ENCODE data around the gene PRR12. TPM values are rescaled to one million over a fixed set of nuclear protein-coding genes. Genes with fewer than 3 reads are reported as not detected.

Gene PRR12
- total and polyA plus RNA-seq, 2 donors from 2014 or later: 4.9 to 27.4 TPM

DNA sequence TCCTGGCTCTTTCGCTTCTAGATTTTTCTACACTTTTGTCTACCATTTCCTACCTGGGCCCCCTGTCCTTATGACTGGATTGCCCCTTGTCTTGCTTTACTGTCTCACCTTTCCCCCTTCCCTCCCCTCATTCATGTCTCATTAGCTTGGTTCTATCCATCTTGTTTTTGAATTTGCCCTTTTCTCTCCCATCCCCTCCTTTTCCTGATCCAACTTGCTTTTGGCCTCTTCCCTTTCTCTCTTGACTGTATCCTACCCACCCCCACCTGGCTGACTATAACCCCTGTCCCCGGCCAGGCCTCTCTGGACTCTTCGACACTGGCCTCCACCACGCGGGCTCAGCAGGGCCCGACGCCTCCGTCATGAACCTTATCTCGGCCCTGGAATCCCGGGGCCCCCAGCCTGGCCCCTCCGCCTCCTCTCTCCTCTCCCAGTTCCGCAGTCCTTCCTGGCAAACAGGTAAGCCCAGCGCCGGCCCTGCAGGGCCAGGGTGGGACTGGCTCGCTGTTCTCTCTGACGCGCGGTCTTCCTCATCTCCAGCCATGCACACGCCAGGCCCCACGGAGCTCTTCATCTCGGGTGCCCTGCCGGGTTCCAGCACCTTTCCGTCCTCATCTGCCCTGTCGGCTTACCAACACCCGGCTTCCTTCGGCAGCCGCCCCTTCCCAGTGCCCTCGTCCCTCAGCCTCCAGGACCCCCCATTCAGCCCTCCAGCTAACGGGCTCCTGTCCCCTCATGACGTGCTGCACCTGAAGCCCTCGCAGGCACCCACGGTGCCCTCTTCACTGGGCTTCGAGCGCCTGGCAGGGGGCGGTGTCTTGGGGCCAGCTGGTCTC, 3.4 kb downstream of the PRR12 start:
- H3K27ac ChIP-seq (ENCODE audit: low read depth in 2 of 2, low read length in 2 of 2): no peak overlapping the region
- peaks cover 0 to 15% (median 0%) of the 10 kb centered on the region in 3 donors for H3K4me1 ChIP-seq (ENCODE audit: control insufficient read depth in 2 of 3, insufficient read depth in 2 of 3, low read depth in 1 of 3, low read length in 3 of 3)
- peaks cover 0 to 17% (median 0%) of the 10 kb centered on the region in 3 donors for H3K36me3 ChIP-seq (ENCODE audit: control insufficient read depth in 2 of 3, insufficient read depth in 3 of 3, low read length in 3 of 3)
- TF ChIP-seq CTCF (IDR thresholded peaks at IDR 0.05; ENCODE audit: borderline replicate concordance, extremely low read depth, insufficient read depth): no peak
- intact Hi-C loops (cut with DNase I): no loop called here
- H3K4me3 ChIP-seq (ENCODE audit: low read length in 3 of 3): no peak overlapping the region
- no peak for FAIRE-seq
- H3K9me3 ChIP-seq (ENCODE audit: control insufficient read depth in 2 of 3, insufficient read depth in 1 of 3, low read length in 3 of 3): no peaks in the 10 kb centered on the region
- H3K27me3 ChIP-seq (ENCODE audit: control insufficient read depth, insufficient read depth, low read length): no peaks in the 10 kb centered on the region
- peak in 1 of 5 donors; percentile 65 for DNase-seq
- peak overlapping the region in 1 of 3 donors; percentile 34 for H3K9ac ChIP-seq (ENCODE audit: low read length in 3 of 3)

DNA sequence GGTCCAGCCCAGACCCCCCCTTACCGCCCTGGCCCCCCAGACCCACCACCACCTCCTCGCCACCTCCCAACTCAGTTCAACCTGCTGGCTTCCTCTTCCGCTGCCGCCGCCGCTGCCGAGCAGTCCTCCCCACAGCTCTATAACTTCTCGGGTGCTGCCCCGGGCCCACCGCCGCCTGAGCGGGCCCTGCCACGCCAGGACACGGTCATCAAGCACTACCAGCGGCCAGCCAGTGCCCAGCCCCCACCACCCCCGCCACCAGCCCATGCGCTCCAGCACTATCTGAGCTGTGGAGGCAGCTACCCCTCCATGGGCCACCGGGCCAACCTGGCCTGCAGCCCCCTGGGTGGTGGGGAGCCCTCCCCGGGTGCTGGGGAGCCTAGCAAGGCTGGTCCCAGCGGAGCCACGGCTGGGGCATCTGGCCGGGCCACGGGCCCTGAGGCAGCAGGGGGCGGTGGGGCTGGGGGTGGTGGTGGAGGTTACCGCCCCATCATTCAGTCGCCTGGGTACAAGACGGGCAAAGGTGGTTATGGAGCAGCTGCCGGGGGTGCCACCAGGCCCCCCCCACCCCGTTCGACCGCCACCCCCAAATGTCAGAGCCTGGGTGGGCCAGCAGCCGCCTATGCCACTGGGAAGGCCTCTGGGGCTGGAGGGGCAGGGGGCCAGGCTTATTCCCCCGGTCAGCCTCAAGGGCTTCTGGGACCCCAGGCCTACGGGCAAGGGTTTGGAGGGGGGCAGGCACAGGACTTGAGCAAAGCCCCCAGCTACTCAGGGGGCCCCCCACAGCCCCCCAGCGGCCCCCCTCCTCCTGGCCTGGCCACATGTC, 4.2 kb downstream of the PRR12 start:
- FAIRE-seq (no peak), DNase-seq (peak in 2 of 5 donors; percentile 55 to 72)
- Histone ChIP-seq H3K27me3 (ENCODE audit: control insufficient read depth, insufficient read depth, low read length) (no peaks in the 10 kb centered on the region), H3K4me3 (ENCODE audit: low read length in 3 of 3) (no peak overlapping the region), H3K27ac (ENCODE audit: low read depth in 2 of 2, low read length in 2 of 2) (no peak overlapping the region), H3K4me1 (ENCODE audit: control insufficient read depth in 2 of 3, insufficient read depth in 2 of 3, low read depth in 1 of 3, low read length in 3 of 3) (peaks cover 0 to 15% (median 0%) of the 10 kb centered on the region in 3 donors), H3K9me3 (ENCODE audit: control insufficient read depth in 2 of 3, insufficient read depth in 1 of 3, low read length in 3 of 3) (no peaks in the 10 kb centered on the region), H3K36me3 (ENCODE audit: control insufficient read depth in 2 of 3, insufficient read depth in 3 of 3, low read length in 3 of 3) (peaks cover 0 to 24% (median 0%) of the 10 kb centered on the region in 3 donors), H3K9ac (ENCODE audit: low read length in 3 of 3) (no peak overlapping the region)
- intact Hi-C loops (cut with DNase I): no loop called here
- TF ChIP-seq CTCF (IDR thresholded peaks at IDR 0.05; ENCODE audit: borderline replicate concordance, extremely low read depth, insufficient read depth): no peak

DNA sequence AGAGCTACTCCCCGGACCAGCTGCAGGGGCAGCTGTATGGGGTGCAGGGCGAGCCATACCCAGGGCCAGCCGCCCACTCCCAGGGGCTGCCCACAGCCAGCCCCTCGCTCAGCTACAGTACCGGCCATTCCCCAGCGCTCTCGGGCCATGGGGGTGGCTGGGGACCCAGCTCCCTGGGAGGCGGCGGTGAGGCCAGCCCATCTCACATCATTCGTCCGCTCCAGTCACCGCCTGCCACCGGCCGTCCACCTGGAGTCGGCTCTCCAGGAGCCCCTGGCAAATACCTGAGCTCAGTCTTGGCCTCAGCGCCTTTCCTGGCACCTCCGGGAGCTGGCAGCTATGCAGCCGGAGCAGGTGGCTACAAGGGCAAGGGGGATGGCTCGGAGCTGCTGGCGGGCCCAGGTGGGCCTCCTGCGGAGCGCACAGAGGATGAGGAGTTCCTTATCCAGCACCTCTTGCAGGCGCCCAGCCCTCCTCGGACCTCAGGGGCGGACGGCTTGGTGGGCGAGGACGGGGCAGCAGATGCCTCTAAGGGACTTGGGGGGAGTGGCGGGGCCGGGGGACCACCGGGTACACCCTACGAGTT, 4.9 kb downstream of the PRR12 start:
- Histone ChIP-seq H3K4me3 (ENCODE audit: low read length in 3 of 3) (no peak overlapping the region), H3K36me3 (ENCODE audit: control insufficient read depth in 2 of 3, insufficient read depth in 3 of 3, low read length in 3 of 3) (peaks cover 0 to 24% (median under 1%) of the 10 kb centered on the region in 3 donors), H3K27ac (ENCODE audit: low read depth in 2 of 2, low read length in 2 of 2) (no peak overlapping the region), H3K4me1 (ENCODE audit: control insufficient read depth in 2 of 3, insufficient read depth in 2 of 3, low read depth in 1 of 3, low read length in 3 of 3) (peaks cover 0 to 11% (median 0%) of the 10 kb centered on the region in 3 donors), H3K9me3 (ENCODE audit: control insufficient read depth in 2 of 3, insufficient read depth in 1 of 3, low read length in 3 of 3) (no peaks in the 10 kb centered on the region), H3K27me3 (ENCODE audit: control insufficient read depth, insufficient read depth, low read length) (no peaks in the 10 kb centered on the region), H3K9ac (ENCODE audit: low read length in 3 of 3) (no peak overlapping the region)
- no peak for FAIRE-seq
- no peak for TF ChIP-seq CTCF (IDR thresholded peaks at IDR 0.05; ENCODE audit: borderline replicate concordance, extremely low read depth, insufficient read depth)
- intact Hi-C loops (cut with DNase I): no loop called here
- DNase-seq: peak in 1 of 5 donors; percentile 73
